GM19025 (cell line): ENCODE data around the gene C8G.

Experiments
- ATAC-seq: cut with Tn5 transposase; IDR thresholded peaks from one replicate; pipeline ENCODE4 v1.9.1; 2021; ENCODE audit warnings: mild to moderate bottlenecking, low read depth, moderate library complexity; ENCODE audit not compliant: unreplicated experiment

C8G gene

GRCh38 chr9:136979769-136980587 is 34.9 kb downstream of the C8G start:
- ATAC-seq: no peak

GRCh38 chr9:136980669-136981478 is 35.8 kb downstream of the C8G start:
- no peak for ATAC-seq

- no peak for ATAC-seq
These were observed 36.7 kb downstream of the C8G start for GRCh38 chr9:136981588-136982231.

- no peak for ATAC-seq
These were observed 37.4 kb downstream of the C8G start, which contains the start of gene LCNL1 for GRCh38 chr9:136982232-136983051. Gene LCNL1 (plus strand): TSS chr9:136982993. CDS start chr9:136983587, 594 bp downstream.

DNA sequence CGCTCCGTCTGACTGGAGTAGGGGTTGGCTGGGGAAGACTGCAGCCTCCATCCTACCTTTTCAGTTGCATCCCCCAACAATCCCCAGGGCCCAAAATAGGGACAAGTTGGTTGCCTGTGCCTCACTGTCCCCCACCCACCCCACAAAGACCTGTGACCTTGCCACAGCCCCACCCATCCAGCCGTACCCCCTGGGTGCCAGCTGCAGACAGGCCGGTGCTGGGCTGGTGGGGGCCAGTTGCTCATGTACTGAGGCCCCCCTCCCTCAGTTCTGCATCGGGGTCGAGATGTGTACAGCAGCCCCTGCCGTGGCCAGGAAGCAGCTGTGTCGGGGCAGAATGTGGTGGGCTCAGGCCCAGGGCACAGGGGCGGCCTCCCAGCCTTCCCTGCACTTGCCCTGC is 38.1 kb downstream of the C8G start:
- ATAC-seq: no peak

DNA sequence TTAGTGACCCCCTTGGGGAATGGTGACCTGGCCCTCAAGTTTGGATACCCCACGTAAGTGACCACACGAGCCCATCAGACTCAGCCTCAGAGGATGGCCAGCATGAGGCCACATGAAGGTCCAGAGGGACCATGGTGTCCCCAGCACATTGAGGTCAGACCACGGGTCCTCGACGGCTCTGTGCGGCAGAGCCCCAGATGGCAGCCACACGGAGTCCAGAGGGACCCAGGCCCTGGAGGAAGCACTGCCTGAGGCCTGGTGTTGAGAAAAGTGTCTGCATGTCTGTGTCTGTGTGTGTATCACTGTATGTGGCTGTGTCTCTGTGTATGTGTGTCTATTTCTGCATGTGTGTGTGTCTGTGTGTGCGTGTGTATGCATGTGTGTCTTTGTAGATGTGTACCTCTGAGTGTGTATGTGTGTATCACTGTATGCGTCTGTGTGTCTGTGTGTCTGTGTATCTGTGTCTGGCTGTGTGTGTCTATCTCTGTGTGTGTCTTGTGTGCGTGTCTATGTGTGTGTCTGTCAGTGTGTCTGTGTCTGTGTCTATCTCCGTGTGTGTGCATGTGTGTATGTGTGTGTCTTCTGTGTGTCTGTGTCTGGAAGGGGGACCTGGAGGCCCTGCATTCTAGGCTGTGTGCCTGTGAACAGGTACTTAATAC is 38.7 kb downstream of the C8G start:
- ATAC-seq: no peak

DNA sequence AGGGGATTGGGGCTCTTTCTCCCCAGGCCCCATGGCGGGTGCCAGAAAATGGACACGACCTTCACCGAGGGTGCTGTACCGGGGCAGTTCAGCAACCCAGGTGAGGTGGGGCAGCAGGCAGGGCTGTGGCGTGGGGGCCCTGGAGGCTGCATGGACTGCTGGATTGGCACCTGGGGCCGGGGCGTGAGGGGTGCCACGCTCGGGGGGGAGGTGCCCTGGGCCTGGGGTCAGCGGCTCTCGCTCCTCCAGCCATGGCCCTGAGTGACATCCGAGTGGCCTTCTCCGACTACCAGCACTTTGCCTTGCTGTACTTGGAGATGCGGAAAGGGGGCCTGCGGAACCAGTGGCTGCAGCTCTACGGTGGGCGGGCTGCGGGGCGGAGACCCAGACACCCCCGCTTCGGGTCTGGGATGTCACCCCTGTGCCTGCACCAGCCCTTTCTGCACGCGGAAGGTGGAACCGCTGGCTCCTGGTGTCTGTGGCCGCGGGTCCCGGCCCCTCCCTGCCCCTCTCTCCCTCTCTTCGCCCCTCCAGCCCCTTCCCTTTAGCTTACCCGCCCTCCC is 39.5 kb downstream of the C8G start:
- no peak for ATAC-seq

GRCh38 chr9:136985027-136985602 is 40.1 kb downstream of the C8G start:
- no peak for ATAC-seq

- ATAC-seq: no peak
These were observed 40.8 kb downstream of the C8G start for GRCh38 chr9:136985853-136986252.

GRCh38 chr9:136988872-136989271 is 43.8 kb downstream of the C8G start:
- no peak for ATAC-seq

GRCh38 chr9:136990242-136990911 is 45.3 kb downstream of the C8G start:
- no peak for ATAC-seq

- peak; percentile 82 for ATAC-seq
These were observed 47.2 kb downstream of the C8G start, which contains the start of gene PAXX for GRCh38 chr9:136991993-136992818. Gene PAXX (plus strand): TSS chr9:136992422. CDS start chr9:136992444, 22 bp downstream.

DNA sequence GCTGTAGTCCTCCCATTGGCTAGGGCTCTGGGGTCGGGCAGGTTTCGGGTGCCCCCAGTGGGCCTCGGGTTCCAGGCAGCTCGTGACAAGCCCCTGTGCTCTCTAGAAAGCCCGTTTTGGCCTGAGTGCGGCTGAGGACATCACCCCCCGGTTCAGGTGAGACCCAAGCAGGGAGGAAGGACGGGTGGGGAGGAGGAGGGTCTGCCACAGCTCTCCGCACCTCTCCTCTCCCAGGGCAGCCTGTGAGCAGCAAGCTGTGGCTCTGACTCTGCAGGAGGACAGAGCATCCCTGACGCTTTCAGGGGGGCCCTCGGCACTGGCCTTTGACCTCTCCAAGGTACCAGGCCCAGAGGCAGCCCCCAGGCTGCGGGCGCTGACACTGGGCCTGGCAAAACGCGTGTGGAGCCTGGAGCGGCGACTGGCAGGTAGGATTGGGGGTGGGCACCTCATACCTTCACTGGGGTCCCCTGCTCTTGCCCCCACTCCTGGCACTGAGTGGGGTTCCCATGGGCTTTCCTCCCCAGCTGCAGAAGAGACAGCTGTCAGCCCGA is 47.9 kb downstream of the C8G start:
- no peak for ATAC-seq

- ATAC-seq: no peak
These were observed 49.3 kb downstream of the C8G start for GRCh38 chr9:136994180-136994887.

DNA sequence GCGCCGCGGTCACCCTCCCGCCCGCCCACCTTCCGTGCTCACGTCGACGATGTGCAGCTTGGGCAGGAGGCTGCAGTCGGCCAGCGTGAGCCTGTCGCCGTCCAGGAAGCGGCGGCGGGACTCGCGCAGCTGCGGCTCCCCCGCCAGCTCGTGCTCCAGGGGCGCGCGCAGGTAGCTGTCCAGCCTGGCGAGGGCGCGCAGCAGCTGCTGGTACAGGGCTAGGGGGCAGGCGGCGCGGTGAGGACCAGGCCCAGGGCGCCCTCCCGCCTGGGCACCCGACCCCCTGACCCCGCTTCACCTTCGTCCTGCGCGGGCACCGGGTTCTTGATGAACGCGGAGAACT is 49.8 kb downstream of the C8G start:
- ATAC-seq: no peak

DNA sequence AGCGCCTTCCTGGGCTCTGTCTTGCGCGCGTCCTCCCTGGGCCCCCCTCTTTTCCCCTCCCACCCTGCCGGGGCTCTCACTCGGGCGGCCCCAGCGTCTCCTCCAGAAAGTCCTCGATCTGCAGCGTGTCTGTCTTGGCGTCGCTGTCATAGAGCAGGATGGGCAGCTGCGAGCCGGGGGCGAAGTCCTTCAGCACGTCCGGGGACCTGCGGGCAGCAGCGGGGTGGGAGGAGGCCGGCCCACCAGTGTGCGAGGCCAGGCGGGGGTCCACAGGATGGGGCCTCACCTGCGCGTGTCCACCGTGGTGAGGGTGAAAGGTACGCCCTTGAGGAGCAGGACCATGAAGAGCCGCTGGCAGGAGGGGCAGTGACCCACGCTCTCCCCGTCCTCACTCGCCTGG is 50.3 kb downstream of the C8G start:
- no peak for ATAC-seq

DNA sequence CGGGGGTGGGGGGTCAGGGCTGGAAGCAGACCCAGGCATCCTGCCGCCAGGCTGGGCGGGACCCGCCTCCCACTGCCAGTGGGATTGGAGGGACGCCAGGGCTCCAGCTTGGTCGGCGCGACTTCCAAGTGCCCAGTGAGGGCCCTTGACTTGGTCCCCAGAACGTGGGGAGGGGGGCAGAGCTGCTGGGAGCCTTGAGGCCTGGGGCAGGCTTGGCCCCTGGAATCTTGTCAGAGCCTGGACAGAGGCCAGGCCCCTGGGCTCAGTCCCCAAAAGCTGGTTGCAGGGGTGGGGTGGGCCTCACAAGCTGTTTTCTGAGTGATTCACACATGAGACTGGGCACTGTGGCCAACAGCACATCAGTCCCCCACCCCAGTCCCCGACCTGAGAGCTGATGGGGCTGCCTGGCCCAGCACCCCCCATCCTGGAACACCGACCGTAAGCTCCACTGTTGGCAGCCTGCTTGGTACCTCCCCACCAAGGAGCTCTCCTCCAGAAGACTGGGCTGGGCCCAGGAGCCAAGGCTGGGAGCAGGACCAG is 50.8 kb downstream of the C8G start:
- ATAC-seq: no peak
